RCC 7860 (cell line): Measurements from ENCODE around the gene TSBP1.

Experiments
- DNase-seq: peaks from one replicate; pipeline ENCODE4 v3.0.0-alpha.2; 2015; ENCODE audit warnings: low spot score
- FAIRE-seq: peaks from 2 replicates; lab custom pipeline; 2012; peaks lifted over from hg19 to GRCh38; lab: Jason Lieb, UNC

Gene TSBP1

GRCh38 chr6:32371803-32372202 lies at the start of gene TSBP1:
TSBP1 (minus strand) TSS chr6:32371903; CDS start chr6:32371706, 197 bp downstream.
- no peak for FAIRE-seq

GRCh38 chr6:32416036-32416435 lies 44.3 kb upstream of the TSBP1 start:
- FAIRE-seq, result no peak
- DNase-seq, result no peak

More at GRCh38 chr6:32371803-32372202, at the start of gene TSBP1:
- no peak for DNase-seq

GRCh38 chr6:32415521-32416019 lies 43.9 kb upstream of the TSBP1 start:
- DNase-seq (no peak), FAIRE-seq (no peak)

GRCh38 chr6:32413427-32414047 lies 41.8 kb upstream of the TSBP1 start:
- peak; percentile 17 for DNase-seq
- no peak for FAIRE-seq

- DNase-seq (no peak), FAIRE-seq (no peak)
These were observed 40.0 kb upstream of the TSBP1 start for GRCh38 chr6:32411566-32412327.

GRCh38 chr6:32410906-32411305 lies 39.2 kb upstream of the TSBP1 start:
- DNase-seq (no peak), FAIRE-seq (no peak)

GRCh38 chr6:32406857-32407256 lies 35.2 kb upstream of the TSBP1 start, which contains the start of gene BTNL2:
BTNL2 (minus strand) TSS chr6:32407181; CDS start chr6:32407123, 58 bp downstream.
- no peak for DNase-seq
- FAIRE-seq, result no peak

GRCh38 chr6:32406197-32406596 lies 34.5 kb upstream of the TSBP1 start:
- FAIRE-seq, result no peak
- no peak for DNase-seq

- no peak for FAIRE-seq
- DNase-seq, result no peak
These were observed 34.0 kb upstream of the TSBP1 start for GRCh38 chr6:32405656-32406055.

- FAIRE-seq (no peak), DNase-seq (no peak)
These were observed 31.1 kb upstream of the TSBP1 start for GRCh38 chr6:32402812-32403211.

- FAIRE-seq (no peak), DNase-seq (no peak)
These were observed 29.7 kb upstream of the TSBP1 start for GRCh38 chr6:32401284-32401963.

GRCh38 chr6:32397252-32397920 lies 25.7 kb upstream of the TSBP1 start:
- no peak for FAIRE-seq
- no peak for DNase-seq

GRCh38 chr6:32396028-32396427 lies 24.3 kb upstream of the TSBP1 start:
- FAIRE-seq (no peak), DNase-seq (no peak)

GRCh38 chr6:32393665-32394420 lies 22.1 kb upstream of the TSBP1 start:
- no peak for FAIRE-seq

GRCh38 chr6:32391505-32391904 lies 19.8 kb upstream of the TSBP1 start:
- no peak for DNase-seq
- no peak for FAIRE-seq

More at GRCh38 chr6:32393665-32394420, 22.1 kb upstream of the TSBP1 start:
- DNase-seq, result no peak

- no peak for FAIRE-seq
- DNase-seq, result no peak
These were observed 16.1 kb upstream of the TSBP1 start for GRCh38 chr6:32387589-32388340.

GRCh38 chr6:32386040-32386439 lies 14.3 kb upstream of the TSBP1 start:
- FAIRE-seq, result no peak
- no peak for DNase-seq

GRCh38 chr6:32382757-32383420 lies 11.2 kb upstream of the TSBP1 start:
- DNase-seq, result no peak
- no peak for FAIRE-seq

GRCh38 chr6:32379545-32379944 lies 7.8 kb upstream of the TSBP1 start:
- FAIRE-seq (no peak), DNase-seq (no peak)
